Activated naive CD8-positive, alpha-beta T cell treated with anti-CD3 and anti-CD28 coated beads, Interleukin-2, amount 50 U/mL, for 24 hours (primary cell): ENCODE results near the gene HERC2.
"Not testable (repeated sequence)": the region's sequence is repeated elsewhere in the genome, so short reads cannot be mapped to it uniquely, and the experiment has no call there.

ENCODE experiments used
- ATAC-seq: fragments of 150-1000 bp; cut with Tn5 transposase; one replicate; pipeline ENCODE4 v1.10.0; 2021
- DNase-seq: peaks from one replicate; pipeline ENCODE4 v3.0.0; 2021
- H3K27ac Mint-ChIP-seq: one replicate; pipeline ENCODE4 v1.8.0; 2021; ENCODE audit warnings: mild to moderate bottlenecking, mixed read lengths
- H3K27me3 Mint-ChIP-seq: one replicate; pipeline ENCODE4 v1.8.0; 2021; ENCODE audit warnings: mixed read lengths
- H3K36me3 Mint-ChIP-seq: one replicate; pipeline ENCODE4 v1.8.0; 2021; ENCODE audit warnings: low read depth, mixed read lengths
- H3K4me1 Mint-ChIP-seq: one replicate; pipeline ENCODE4 v1.8.0; 2021; ENCODE audit warnings: mixed read lengths
- H3K4me3 Mint-ChIP-seq: one replicate; pipeline ENCODE4 v1.8.0; 2021; ENCODE audit warnings: mild to moderate bottlenecking, moderate library complexity, mixed read lengths
- H3K9me3 Mint-ChIP-seq: one replicate; pipeline ENCODE4 v1.8.0; 2021; ENCODE audit warnings: mixed read lengths

HERC2 gene

DNA sequence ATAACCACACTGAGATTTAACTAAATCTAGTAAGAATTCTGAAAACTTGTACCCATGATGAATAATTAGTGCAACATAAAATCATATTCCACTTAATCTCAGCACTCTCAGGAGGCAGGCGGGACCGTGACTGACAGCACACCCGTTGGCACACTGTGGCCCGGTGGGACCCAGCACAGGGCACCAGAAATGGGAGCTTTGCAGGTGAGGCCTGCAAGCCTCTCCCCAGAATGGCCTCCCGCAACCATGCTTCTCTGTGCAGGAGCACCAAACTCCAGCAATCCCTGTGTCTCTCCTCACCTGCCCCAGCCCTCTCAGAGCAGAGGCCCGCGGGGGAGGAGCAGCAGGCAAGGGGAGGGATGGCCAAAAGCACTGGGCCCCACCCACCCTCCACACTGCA is 191.3 kb downstream of the HERC2 start:
- Mint-ChIP-seq H3K4me1 (no peaks in the 10 kb centered on the region), H3K9me3 (no peaks in the 10 kb centered on the region), H3K4me3 (no peak overlapping the region), H3K36me3 (peaks cover 15% of the 10 kb centered on the region), H3K27me3 (no peaks in the 10 kb centered on the region), H3K27ac (no peak overlapping the region)
- DNase-seq (no peak), ATAC-seq (no peak)

DNA sequence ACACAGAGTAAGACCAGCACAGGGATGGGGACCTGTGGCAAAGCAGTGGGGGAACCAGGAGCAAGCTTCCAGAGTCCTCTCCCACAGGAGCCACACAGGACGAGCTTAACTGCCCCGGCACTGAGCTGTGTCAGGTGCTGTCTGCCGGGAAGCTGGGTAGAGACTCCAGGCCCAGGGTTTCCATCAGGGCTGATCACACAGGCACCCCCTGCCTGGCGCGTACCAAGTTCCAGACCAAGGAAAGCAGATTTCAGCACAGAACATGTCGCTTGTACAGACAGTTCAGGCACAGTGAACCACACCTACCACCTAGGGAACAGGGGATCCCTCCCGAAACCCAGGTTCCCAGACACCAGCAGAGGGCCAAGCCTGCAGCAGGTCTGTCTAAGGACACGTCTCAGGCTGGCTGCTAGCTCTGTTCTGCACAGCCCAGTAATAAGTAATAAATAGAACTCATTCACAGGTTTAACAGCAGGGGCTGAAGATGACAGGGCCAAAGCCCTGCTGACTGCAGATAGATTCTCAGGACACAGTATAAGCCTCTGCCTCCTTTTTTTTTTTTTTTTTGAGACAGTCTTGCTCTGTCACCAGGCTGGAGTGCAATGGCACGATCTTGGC is 192.6 kb downstream of the HERC2 start:
- DNase-seq (no peak), ATAC-seq (no peak)
- H3K27ac Mint-ChIP-seq = no peak overlapping the region
- peaks cover 9% of the 10 kb centered on the region for H3K36me3 Mint-ChIP-seq
- H3K4me3 Mint-ChIP-seq = no peak overlapping the region
- H3K9me3 Mint-ChIP-seq = no peaks in the 10 kb centered on the region
- no peaks in the 10 kb centered on the region for H3K27me3 Mint-ChIP-seq
- no peaks in the 10 kb centered on the region for H3K4me1 Mint-ChIP-seq

DNA sequence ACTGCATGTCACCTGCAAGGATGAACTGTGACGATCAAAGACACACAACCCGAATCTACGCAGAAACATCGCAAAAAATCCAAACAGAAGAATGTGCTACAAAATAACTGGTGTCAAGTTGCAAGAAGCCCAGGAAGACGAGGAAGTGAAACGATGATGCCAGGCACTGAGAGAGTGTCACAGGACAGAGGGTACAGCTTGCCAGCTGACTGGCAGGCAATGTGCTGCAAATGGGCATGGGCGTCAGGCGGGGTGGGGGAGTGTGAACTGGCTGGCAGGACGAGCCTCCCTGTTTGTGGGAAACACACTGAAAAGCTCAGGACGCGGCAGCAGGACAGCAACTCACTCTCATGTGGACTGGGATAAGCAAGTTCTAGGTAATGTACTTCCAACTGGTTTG is 193.9 kb downstream of the HERC2 start:
- H3K4me1 Mint-ChIP-seq = no peaks in the 10 kb centered on the region
- no peak for ATAC-seq
- H3K27ac Mint-ChIP-seq = no peak overlapping the region
- DNase-seq = no peak
- no peaks in the 10 kb centered on the region for H3K27me3 Mint-ChIP-seq
- H3K9me3 Mint-ChIP-seq = no peaks in the 10 kb centered on the region
- peaks cover 10% of the 10 kb centered on the region for H3K36me3 Mint-ChIP-seq
- no peak overlapping the region for H3K4me3 Mint-ChIP-seq

DNA sequence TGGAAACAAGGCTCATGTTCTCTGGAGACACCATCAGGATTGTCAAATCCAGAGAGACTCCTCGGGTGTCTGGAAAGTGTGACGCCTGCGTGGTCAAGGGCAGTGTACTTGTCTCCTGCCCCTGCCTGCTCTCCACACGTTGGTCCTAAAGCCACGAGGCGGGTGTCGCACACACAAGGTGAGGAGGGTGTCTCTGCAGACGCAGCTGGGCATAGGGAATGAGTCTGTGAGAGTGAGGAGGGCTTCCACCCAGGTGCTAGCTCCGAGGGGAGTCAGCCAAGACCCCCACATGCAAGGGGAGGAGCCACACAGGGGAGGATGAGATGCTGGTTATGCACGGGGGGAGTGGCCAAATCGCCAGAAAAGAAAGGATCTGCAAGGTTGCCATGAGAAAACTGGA is 194.9 kb downstream of the HERC2 start:
- H3K27me3 Mint-ChIP-seq = no peaks in the 10 kb centered on the region
- no peaks in the 10 kb centered on the region for H3K9me3 Mint-ChIP-seq
- no peaks in the 10 kb centered on the region for H3K4me1 Mint-ChIP-seq
- ATAC-seq = no peak
- no peak overlapping the region for H3K27ac Mint-ChIP-seq
- no peak overlapping the region for H3K4me3 Mint-ChIP-seq
- peaks cover 7% of the 10 kb centered on the region for H3K36me3 Mint-ChIP-seq
- DNase-seq = no peak

- DNase-seq (no peak), ATAC-seq (no peak)
- no peaks in the 10 kb centered on the region for H3K27me3 Mint-ChIP-seq
- H3K9me3 Mint-ChIP-seq = no peaks in the 10 kb centered on the region
- H3K36me3 Mint-ChIP-seq = peaks cover 12% of the 10 kb centered on the region
- no peak overlapping the region for H3K4me3 Mint-ChIP-seq
- H3K27ac Mint-ChIP-seq = no peak overlapping the region
- no peaks in the 10 kb centered on the region for H3K4me1 Mint-ChIP-seq
Measured at GRCh38 chr15:28125673-28126651, 196.0 kb downstream of the HERC2 start.

DNA sequence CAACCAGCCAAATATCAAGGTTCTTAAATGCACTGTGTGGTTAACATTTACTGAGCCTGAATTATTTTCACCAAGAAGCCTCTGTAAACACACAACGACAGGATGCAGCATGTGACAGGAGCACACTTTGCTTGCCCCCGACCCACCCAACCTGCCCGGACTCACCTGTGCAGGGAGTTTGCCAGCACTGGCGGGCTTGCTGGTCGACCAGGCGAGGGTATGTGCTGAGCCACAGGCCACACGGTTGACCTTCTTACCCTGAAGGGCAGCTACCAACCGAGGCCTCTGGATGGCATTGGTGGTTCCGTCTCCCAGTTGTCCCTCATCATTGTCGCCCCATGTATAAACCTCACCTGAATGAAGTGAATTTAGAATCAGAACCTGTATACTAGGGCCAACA is 197.1 kb downstream of the HERC2 start:
- Mint-ChIP-seq H3K36me3 (peaks cover 16% of the 10 kb centered on the region), H3K4me1 (no peaks in the 10 kb centered on the region), H3K9me3 (no peaks in the 10 kb centered on the region), H3K27ac (no peak overlapping the region), H3K27me3 (no peaks in the 10 kb centered on the region), H3K4me3 (no peak overlapping the region)
- ATAC-seq = no peak
- no peak for DNase-seq

GRCh38 chr15:28123408-28124023 is 198.5 kb downstream of the HERC2 start:
- Mint-ChIP-seq H3K4me1 (no peaks in the 10 kb centered on the region), H3K4me3 (no peak overlapping the region), H3K27me3 (no peaks in the 10 kb centered on the region), H3K36me3 (peaks cover 16% of the 10 kb centered on the region), H3K9me3 (no peaks in the 10 kb centered on the region), H3K27ac (no peak overlapping the region)
- DNase-seq = peak; percentile 57
- ATAC-seq = peak; percentile 51

DNA sequence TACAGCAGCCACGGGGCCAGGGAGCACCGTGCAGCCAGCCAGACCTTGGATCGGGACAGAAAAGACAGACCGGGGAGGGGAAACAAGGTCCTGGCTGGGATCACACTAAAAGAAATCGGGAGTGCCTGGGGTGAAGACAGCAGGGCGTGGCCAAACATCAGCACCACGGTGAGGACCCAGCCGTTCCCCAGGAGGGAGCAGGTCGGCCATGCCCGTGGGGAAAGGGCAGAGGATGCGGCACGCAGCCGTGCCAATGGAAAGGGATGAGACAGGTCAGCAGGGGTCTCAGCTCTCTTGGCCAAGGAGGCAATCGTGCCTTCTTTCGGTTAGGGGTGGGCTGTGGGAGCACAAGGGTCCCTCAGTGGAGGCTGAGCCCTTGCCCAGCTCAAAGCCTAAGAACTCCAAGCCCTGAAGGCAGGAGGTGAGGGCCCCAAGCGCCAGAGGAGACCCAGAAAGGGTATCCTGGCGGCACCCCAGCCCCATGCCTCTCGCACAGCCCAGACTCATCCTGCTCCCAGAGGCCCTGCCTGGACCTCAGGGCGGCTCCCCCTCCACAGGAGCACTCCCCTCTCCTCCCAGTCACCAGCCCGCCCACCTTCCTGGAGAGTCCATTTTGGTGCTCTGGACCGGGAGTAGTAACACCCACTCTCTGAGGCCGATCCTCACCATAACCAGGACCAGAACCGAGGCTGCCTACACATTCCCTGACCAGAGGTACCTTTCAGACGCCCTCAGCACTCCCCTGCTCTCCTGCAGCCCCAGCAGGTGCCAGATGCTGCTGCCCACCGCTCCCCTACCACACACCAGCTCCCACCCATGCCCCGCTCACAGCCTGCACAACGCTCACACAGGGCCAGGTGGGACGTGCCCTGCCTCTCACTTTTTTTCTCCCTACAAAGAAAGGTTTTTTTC is 199.7 kb downstream of the HERC2 start:
- no peak for ATAC-seq
- Mint-ChIP-seq H3K4me3 (no peak overlapping the region), H3K27me3 (no peaks in the 10 kb centered on the region), H3K9me3 (no peaks in the 10 kb centered on the region), H3K4me1 (no peaks in the 10 kb centered on the region), H3K36me3 (peaks cover 16% of the 10 kb centered on the region), H3K27ac (no peak overlapping the region)
- DNase-seq = no peak

DNA sequence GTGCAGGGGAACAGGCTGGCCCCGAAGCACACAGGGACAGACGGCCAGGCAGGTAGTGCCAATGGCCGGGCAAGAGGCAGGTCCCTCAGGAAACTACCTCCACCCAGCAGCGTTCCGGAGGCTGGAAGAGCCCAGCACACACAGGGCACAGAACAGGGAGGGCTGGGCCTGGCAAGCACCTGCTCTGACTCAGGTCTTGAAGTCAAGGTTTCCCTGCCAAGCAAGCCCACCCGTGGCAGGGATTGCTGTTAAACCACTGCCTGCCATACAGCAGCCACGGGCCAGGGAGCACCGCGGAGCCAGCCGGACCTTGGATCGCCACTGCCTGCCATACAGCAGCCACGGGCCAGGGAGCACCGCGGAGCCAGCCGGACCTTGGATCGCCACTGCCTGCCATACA is 200.4 kb downstream of the HERC2 start:
- not testable (repeated sequence) for ATAC-seq, H3K9me3 Mint-ChIP-seq, H3K27ac Mint-ChIP-seq, H3K4me3 Mint-ChIP-seq, DNase-seq, H3K4me1 Mint-ChIP-seq, H3K27me3 Mint-ChIP-seq
- H3K36me3 Mint-ChIP-seq = peaks cover 13% of the 10 kb centered on the region

DNA sequence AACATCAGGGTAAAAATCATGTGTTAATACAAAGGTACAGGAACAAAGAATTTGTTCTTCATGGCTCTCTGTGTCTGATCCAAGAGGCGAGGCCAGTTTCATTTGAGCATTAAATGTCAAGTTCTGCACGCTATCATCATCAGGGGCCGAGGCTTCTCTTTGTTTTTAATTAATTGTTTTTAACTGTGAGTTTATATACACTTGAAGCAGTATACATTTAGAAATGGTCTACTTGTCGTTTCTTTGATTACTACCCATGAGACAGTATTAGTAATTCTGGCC is 201.7 kb downstream of the HERC2 start:
- Mint-ChIP-seq H3K27ac (no peak overlapping the region), H3K4me3 (no peak overlapping the region), H3K9me3 (no peaks in the 10 kb centered on the region), H3K4me1 (no peaks in the 10 kb centered on the region), H3K27me3 (no peaks in the 10 kb centered on the region), H3K36me3 (peaks cover 20% of the 10 kb centered on the region)
- DNase-seq = no peak
- no peak for ATAC-seq

- Mint-ChIP-seq H3K27ac (no peak overlapping the region), H3K4me3 (no peak overlapping the region), H3K27me3 (no peaks in the 10 kb centered on the region), H3K4me1 (no peaks in the 10 kb centered on the region), H3K9me3 (no peaks in the 10 kb centered on the region), H3K36me3 (peaks cover 22% of the 10 kb centered on the region)
- no peak for DNase-seq
- no peak for ATAC-seq
Measured at GRCh38 chr15:28118531-28118930, 203.4 kb downstream of the HERC2 start.

DNA sequence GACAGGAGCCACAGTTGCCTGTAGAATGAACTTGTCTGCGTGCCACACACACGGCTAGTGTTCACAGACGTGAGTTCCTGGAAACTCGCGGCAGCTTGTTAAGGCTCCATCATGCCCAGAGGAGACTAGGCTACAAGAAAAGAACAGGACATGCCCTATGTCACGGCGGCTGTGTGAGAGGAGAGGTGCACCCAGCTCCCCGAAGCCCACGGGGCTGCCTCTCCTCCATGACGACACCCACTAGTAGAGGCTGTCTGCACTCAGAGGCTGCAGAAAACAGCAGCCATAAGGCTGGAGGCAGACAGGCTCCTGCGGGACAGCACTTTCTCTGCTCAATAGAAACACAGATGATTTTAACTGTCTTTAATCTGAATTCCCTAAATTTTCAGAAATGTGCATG is 203.9 kb downstream of the HERC2 start:
- Mint-ChIP-seq H3K4me1 (no peaks in the 10 kb centered on the region), H3K36me3 (peaks cover 19% of the 10 kb centered on the region), H3K4me3 (no peak overlapping the region), H3K9me3 (no peaks in the 10 kb centered on the region), H3K27me3 (no peaks in the 10 kb centered on the region), H3K27ac (no peak overlapping the region)
- DNase-seq = no peak
- no peak for ATAC-seq

DNA sequence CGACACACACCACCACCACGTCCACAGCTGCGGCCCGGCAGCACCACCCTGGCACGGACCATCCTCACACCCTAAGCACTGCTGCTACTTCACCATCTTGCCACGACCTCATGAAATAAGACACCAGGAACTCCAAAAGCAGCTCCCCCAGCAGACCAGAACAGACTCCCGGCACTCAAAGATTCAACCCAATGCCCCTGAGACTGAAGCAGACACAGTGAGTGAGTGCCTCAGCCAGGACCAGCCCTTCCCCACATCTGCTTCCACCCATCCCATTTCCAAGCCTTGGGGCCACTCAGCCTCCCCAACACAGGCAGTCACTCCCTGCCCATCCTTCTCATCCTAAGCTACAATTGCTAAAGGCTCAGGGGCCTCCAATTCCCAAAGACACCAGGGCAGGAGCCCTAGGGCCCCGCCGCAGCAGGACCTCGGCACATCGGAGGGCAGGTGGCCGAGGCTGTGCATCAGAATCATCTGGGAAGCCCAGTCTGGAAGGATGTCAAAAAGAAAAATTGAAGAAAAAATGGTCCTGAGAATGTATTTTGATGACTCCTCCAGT is 204.5 kb downstream of the HERC2 start:
- peaks cover 19% of the 10 kb centered on the region for H3K36me3 Mint-ChIP-seq
- no peaks in the 10 kb centered on the region for H3K4me1 Mint-ChIP-seq
- H3K9me3 Mint-ChIP-seq = no peaks in the 10 kb centered on the region
- no peaks in the 10 kb centered on the region for H3K27me3 Mint-ChIP-seq
- DNase-seq (no peak), ATAC-seq (no peak)
- H3K27ac Mint-ChIP-seq = no peak overlapping the region
- H3K4me3 Mint-ChIP-seq = no peak overlapping the region
